PFSK-1 (cell line): ENCODE results near the gene ELMO3.

Experiments used
- FOXP2 ChIP-seq: optimal IDR thresholded peaks from 2 replicates; pipeline ENCODE3; 2011; ENCODE audit warnings: borderline replicate concordance, control low read depth, inconsistent platforms; ENCODE audit not compliant: insufficient read depth; ENCODE audit errors: extremely low read length, extremely low read depth
- POLR2AphosphoS5 ChIP-seq: IDR thresholded peaks from 2 replicates; pipeline ENCODE4 v1.6.1; 2012; ENCODE audit warnings: low read depth, mild to moderate bottlenecking, control low read depth, low read length, moderate library complexity
- REST ChIP-seq, 2 experiments: IDR thresholded peaks; 2 replicates each; pipeline versions ENCODE4 v1.6.1 to v1.8.0; 2011 to 2012; ENCODE audit warnings: low read depth in 2 of 2, low read length in 2 of 2, control low read depth in 1 of 2, inconsistent platforms in 1 of 2, mild to moderate bottlenecking in 1 of 2, moderate library complexity in 1 of 2; ENCODE audit not compliant: insufficient read depth in 1 of 2
- SIN3A ChIP-seq: IDR thresholded peaks from 2 replicates; pipeline ENCODE4 v1.6.1; 2012; ENCODE audit warnings: mild to moderate bottlenecking, low read length, moderate library complexity, borderline replicate concordance; ENCODE audit not compliant: insufficient read depth
- TAF1 ChIP-seq: IDR thresholded peaks from 2 replicates; pipeline ENCODE4 v1.6.1; 2012; ENCODE audit warnings: low read length, control low read depth, borderline replicate concordance; ENCODE audit not compliant: insufficient read depth

The ELMO3 gene

GRCh38 chr16:67186550-67186950 lies 12.4 kb upstream of the ELMO3 start:
- TF ChIP-seq POLR2AphosphoS5 (no peak), SIN3A (no peak), TAF1 (no peak), FOXP2 (no peak), REST (IDR thresholded peaks at IDR 0.05; ENCODE audit: insufficient read depth in 1 of 2, low read depth in 2 of 2, low read length in 2 of 2) (no peak)

GRCh38 chr16:67187175-67187890 lies 11.6 kb upstream of the ELMO3 start:
- TF ChIP-seq POLR2AphosphoS5 (no peak), TAF1 (no peak), FOXP2 (no peak), SIN3A (no peak), REST (IDR thresholded peaks at IDR 0.05; ENCODE audit: insufficient read depth in 1 of 2, low read depth in 2 of 2, low read length in 2 of 2) (no peak)

GRCh38 chr16:67188323-67188722 lies 10.6 kb upstream of the ELMO3 start:
- no peak for TF ChIP-seq POLR2AphosphoS5
- TF ChIP-seq TAF1: no peak
- TF ChIP-seq REST (IDR thresholded peaks at IDR 0.05; ENCODE audit: insufficient read depth in 1 of 2, low read depth in 2 of 2, low read length in 2 of 2): no peak
- no peak for TF ChIP-seq SIN3A
- TF ChIP-seq FOXP2: no peak

- TF ChIP-seq POLR2AphosphoS5: no peak
- TF ChIP-seq SIN3A: no peak
- no peak for TF ChIP-seq REST (IDR thresholded peaks at IDR 0.05; ENCODE audit: insufficient read depth in 1 of 2, low read depth in 2 of 2, low read length in 2 of 2)
- no peak for TF ChIP-seq TAF1
- TF ChIP-seq FOXP2: no peak
Observed at GRCh38 chr16:67188798-67189197, 10.1 kb upstream of the ELMO3 start.

- TF ChIP-seq TAF1 (no peak), SIN3A (no peak), FOXP2 (no peak), REST (IDR thresholded peaks at IDR 0.05; ENCODE audit: insufficient read depth in 1 of 2, low read depth in 2 of 2, low read length in 2 of 2) (no peak), POLR2AphosphoS5 (no peak)
Observed at GRCh38 chr16:67190041-67190440, 8.9 kb upstream of the ELMO3 start, which contains the start of gene EXOC3L1. EXOC3L1 (minus strand) TSS chr16:67190136; CDS start chr16:67189676, 460 bp downstream.
